HG03159 (cell line): ENCODE data around the gene SEZ6.

Experiments
- ATAC-seq: cut with Tn5 transposase; IDR thresholded peaks from one replicate; pipeline ENCODE4 v1.9.1; 2021; ENCODE audit warnings: mild to moderate bottlenecking, moderate library complexity; ENCODE audit not compliant: unreplicated experiment

Gene SEZ6

DNA sequence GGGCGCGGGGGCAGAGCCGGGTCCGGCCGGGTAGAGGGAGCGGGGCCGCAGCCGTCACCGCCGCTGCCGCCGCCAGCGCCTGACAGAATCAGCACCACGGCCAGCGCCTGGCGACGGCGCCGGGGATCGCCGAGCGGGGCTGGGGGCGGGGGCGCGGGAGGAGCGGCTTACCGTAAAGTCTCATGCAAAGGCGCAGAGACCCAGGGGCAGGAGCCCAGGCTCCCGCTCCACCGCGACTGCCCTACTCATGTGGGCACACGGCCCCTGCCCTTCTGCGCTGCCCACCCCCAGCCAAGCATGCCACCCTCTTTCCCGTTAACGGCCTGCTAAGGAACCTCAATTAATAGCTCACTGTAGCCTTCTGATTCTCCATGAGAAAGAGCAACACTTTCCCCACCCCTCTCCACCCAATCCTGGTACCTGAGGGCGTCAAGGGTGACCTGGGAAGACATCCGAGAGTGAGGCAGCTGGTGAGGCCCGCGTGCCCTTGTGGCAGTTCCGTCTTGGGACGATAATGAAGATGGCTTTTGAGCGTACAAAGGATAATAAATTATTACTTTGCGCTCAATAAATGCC lies at the start of gene SEZ6:
TSS of gene SEZ6 (minus strand) at position 98 of the 576 bp plus-strand sequence. CDS start 164 bp downstream, outside the sequence.
- no peak for ATAC-seq

- ATAC-seq: no peak
These were observed 49.0 kb upstream of the SEZ6 start for GRCh38 chr17:29054835-29055234.

DNA sequence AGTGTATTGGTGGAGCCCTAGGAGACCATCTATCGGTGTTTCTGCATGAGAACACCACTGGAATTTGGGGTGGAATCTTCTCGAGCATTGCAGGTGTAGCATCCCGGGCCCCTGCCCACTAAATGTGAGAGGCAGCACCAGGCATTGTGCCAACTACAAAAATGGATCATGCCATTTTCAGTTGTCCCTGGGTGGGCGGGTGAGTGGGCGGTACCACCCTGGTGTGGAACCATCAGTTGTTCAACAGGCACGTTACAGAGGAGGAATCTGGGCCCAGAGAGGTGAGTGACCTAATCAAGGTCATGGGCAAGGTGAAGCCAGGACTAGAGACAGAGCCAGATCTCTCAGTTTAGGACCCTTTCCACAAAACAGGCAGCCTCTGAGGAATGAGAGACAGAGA lies 45.9 kb upstream of the SEZ6 start:
- ATAC-seq: no peak

DNA sequence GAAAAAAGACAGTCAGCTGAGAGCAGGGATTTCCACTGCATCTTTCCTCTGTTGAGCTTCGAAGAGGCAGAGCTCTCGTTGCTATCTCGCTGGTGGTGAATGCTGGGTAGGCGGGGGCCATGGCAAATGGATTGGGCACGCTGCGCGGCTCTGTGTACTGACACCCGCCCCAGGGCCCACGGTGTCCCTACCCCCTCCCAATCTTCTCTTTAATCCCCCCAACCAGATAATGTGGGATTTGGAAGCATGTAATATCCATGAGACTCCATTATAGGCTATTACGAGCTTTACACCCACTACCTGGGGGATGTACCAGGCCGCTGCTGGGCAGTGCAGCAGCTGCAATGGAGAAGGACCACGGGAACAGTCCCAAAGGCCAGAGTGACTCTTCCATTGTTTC lies 45.4 kb upstream of the SEZ6 start:
- no peak for ATAC-seq

DNA sequence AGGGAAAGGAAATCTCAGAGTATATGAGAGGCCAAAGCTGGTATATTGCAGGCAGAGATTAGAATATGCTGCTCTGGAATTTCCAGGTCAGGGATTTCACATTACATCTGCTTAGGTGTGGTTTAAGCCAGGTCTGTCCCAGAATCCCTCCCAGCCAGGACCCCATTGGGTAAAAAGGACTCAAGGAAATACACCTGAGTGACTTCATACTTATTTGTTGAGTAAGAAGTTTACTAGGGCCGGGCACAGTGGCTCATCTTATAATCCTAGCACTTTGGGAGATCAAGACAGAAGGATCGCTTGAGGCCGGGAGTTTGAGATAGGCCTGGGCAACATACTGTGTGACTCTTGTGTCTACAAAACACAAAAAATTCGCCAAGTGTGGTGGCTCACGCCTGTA lies 44.3 kb upstream of the SEZ6 start:
- no peak for ATAC-seq

DNA sequence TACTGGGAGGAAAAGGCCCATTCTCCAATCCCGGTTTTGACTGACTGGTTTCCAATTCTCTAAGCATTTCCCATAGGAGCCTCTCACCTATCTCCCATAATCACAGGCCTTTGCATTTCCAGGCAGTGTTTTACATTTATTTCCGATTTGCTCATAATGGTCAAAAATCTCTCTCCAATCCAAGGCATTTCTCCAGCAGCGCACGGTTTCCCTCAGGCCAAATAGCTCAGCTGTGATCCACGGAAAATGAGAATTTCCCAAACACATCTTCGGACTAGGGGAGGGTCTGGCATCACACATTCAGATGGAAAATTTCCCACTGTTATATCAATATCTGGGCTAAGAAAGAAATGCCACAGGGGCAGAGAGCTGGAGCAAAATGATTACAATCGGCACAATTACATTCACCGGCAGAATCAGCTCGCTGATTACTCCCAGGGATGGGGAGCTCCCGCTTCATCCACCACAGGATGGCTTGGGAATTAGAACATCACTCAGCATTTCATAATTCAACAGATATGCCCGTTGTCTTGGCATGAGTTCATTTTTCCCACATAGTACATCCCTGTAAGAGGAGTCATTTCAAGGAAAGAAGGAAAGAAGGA lies 43.8 kb upstream of the SEZ6 start:
- ATAC-seq: no peak

- ATAC-seq: no peak
These were observed 42.9 kb upstream of the SEZ6 start for GRCh38 chr17:29048440-29049368.

GRCh38 chr17:29046473-29046839 lies 40.6 kb upstream of the SEZ6 start:
- ATAC-seq: no peak

DNA sequence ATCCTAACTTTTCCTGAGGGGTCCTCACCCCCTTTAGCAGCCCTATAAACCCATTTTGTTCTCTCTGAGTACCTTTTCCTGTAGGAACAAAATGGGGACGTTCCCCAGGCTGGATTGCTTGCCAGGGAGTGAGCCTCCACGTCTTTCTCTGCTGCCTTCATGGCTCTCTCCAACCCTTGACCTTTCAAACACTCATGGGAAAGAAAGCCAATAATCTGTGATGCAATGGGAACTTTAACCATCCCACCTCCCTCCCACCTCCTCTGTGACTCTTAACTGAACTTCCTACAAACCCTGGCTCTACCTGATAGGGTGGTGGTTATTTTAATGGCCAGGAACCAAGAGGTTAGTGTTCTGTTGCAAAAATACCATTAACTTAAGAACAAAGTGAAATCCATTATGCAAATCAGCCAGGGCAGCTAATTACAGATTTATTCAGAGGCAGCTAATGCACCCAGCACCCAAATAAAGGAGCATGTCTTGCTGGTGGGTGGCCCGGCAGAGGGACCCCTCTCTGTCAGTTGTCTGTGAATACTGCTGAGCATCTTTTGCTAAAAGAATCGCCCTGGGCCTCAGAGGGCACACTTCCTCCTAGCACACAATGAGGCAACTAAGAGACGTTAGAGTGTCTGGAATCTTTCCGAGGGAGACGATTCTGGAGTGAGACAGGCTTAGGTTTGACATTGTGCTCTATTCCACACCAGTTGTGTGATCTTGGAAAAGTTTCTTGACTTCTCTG lies 40.1 kb upstream of the SEZ6 start:
- ATAC-seq: no peak

GRCh38 chr17:29045026-29045425 lies 39.2 kb upstream of the SEZ6 start:
- no peak for ATAC-seq

DNA sequence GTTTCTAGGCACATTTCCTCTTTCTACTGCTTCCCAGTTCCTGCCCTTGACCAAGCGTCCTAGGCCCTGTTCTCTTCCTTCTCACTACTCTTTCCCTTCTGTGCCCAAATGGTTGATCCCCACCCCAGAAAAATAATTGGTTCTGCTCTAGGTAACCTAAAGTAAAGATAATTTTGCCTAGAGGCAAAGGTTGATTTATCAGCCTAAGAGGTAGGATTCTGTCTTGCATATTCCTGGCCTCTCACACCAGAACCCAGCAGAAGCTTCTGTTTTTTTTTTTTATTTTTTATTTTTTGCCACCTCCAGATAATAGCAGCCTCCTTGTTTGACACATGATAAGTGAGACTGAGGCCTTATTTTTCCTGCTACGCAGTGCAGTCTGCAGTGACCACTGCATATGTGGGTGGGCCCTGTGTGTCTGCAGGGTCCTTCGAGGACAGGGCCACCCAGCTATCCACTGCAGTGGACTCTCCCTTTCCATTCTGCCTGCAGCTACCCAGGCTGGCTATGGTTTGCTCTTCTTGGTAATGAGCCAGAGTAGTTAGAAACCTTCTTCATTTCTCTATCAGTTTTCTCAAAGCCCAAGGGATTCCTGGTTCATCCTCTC lies 37.8 kb upstream of the SEZ6 start:
- no peak for ATAC-seq

DNA sequence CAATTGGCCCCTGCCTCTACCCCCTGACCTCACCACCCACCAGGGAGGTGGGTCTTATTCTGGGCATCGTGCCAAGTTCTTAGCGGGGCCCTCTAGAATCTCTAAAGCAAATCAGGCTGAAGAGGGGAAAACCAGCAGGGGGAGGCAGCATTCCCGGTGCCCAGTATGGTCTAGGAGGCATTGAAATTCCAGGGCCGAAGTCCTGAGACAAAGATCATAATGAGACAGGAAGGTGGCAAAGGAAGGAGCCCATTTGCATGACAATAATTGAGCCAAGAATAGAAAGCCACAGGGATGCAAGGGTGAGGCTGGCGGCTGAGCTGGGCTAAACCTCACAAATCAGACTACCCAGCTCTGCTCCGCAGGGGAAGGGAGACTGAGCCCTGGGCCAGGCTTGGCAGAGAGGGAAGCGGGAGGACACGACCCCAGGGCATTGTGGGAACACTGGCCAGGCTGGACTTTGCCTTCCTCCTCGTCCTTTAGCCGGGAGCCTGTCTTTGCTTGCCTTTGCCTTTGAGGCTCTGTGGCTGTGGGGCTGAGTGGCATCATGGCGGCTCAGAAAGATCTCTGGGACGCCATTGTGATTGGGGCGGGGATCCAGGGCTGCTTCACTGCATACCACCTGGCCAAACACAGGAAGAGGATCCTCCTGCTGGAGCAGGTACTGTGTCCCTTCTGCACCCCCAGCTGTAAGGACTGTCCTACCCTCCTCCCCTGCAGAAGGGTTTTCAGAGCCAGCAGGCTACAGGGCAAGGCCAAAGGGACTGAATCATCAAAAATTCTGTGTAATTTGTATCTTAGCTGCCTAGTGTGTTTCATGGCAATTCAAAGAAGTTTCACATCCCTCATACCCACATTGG lies 37.1 kb upstream of the SEZ6 start, which contains the start of gene PIPOX:
TSS of gene PIPOX (plus strand) at position 463 of the 860 bp plus-strand sequence. CDS start at position 548, 85 bp downstream.
- ATAC-seq: no peak

- no peak for ATAC-seq
These were observed 36.3 kb upstream of the SEZ6 start for GRCh38 chr17:29042026-29042678.

GRCh38 chr17:29041571-29041970 lies 35.7 kb upstream of the SEZ6 start:
- no peak for ATAC-seq

- no peak for ATAC-seq
These were observed 35.3 kb upstream of the SEZ6 start for GRCh38 chr17:29041091-29041490.

GRCh38 chr17:29039764-29040598 lies 34.1 kb upstream of the SEZ6 start:
- no peak for ATAC-seq

GRCh38 chr17:29038085-29038795 lies 32.4 kb upstream of the SEZ6 start:
- no peak for ATAC-seq

DNA sequence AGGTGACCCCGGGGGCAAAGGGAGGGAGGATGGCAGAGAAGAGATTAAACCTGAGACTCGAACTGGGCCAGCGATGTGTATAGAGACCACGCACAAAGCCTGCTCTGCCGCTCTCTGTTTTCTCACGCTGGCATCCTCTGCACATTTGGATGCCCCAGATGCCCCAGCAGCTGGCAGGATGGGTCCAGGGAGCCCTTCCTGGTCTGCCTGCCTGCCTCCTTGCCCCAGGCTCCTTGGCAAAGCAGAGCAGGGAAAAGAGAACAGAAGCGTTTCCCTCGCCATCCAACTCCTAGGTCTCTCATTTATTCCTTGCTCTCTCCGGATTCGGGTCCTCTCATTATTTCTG lies 31.9 kb upstream of the SEZ6 start:
- no peak for ATAC-seq
